SKM-1 (cell line): Measurements from ENCODE around the gene MKRN1.
"Not testable (repeated sequence)": the region's sequence is repeated elsewhere in the genome, so short reads cannot be mapped to it uniquely, and the experiment has no call there.

Experiments used
- DNase-seq: peaks from one replicate; lab custom pipeline; 2025; ENCODE audit not compliant: unreplicated experiment; lab: John Stamatoyannopoulos, UW

MKRN1 gene

DNA sequence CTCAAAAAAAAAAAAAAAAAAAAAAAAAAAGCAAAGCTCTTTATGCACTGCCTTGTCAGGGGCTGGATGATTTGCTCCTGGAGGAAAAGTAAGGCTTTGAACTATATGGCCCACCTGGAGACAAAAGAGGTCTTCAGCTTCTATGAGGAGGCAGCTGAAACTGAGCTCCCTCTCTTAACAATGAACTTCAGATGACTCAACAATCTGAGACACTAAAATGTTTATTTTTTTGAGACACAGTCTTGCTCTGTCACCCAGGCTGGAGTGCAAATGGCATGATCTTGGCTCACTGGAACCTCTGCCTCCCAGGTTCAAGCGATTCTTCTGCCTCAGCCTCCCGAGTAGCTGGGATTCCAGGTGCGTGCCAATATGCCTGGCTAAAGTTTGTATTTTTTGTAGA lies 38.7 kb downstream of the MKRN1 start:
- no peak for DNase-seq

GRCh38 chr7:140439359-140439758 lies 39.9 kb downstream of the MKRN1 start:
- DNase-seq = no peak

DNA sequence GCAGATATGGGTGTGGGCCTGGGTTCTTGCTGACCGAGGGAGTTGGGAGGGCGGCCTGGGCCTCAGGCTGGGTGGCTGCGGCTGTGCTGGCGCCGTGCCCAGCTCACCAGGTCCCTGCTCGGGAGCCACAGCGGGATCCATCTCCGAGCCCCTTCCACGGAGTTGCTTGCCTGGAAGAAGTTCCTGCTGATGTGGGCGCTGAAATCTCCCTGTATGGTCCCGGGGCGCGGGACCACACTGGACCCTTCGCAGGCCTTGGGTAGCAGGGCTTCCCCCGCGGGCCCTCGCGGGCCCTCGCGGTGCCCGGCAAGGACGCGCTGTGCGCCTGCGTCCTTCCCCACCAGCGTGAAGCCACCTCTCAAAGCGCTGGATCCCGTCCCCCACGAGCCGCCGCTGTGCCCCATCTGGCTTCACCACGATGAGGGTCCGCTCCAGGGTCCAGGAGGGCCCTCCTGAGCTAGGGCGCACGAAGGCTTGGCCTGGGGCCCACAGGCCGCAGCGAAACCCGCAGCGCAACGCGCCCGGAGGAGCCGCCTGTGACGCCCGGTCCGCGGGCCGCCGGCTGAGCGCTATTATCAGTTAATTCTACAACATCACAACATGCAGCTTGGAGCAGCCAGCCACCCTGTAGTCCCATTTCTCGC lies 43.9 kb downstream of the MKRN1 start:
- DNase-seq = no peak

GRCh38 chr7:140433396-140433795 lies 45.9 kb downstream of the MKRN1 start:
- no peak for DNase-seq

- DNase-seq = no peak
Observed at GRCh38 chr7:140426130-140426529, 53.2 kb downstream of the MKRN1 start.

DNA sequence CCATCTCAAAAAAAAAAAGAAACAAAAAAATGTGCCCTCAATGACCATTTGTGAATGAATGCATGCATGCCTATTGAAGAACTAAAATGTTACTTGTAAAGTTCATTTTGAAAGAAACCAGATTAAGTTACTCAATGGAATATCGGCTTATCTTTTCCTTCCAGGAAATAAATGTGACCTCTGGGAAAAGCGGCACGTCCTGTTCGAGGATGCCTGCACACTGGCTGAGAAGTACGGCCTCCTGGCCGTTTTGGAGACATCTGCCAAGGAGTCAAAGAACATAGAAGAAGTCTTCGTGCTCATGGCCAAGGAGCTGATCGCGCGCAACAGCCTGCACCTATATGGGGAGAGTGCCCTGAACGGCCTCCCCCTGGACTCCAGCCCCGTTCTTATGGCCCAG lies 53.6 kb downstream of the MKRN1 start:
- no peak for DNase-seq

GRCh38 chr7:140423501-140423900 lies 55.8 kb downstream of the MKRN1 start:
- no peak for DNase-seq

DNA sequence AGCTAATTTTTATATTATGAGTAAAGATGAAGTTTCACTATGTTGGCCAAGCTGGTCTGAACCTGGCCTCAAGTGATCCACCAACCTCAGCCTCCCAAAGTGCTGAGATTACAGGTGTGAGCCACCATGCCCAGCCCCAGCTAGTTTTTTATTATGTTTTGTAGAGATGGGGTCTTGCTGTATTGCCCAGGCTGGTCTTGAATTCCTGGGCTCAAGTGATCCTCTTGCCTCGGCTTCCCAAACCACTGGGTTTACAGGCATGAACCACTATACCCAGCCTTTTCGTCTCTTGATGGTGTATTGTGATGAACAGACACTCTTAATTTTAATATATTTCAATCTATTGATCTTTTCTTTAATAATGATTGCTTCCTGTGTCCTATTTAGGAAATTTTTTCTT lies 57.8 kb downstream of the MKRN1 start:
- DNase-seq = no peak

GRCh38 chr7:140418653-140419052 lies 60.7 kb downstream of the MKRN1 start:
- no peak for DNase-seq

DNA sequence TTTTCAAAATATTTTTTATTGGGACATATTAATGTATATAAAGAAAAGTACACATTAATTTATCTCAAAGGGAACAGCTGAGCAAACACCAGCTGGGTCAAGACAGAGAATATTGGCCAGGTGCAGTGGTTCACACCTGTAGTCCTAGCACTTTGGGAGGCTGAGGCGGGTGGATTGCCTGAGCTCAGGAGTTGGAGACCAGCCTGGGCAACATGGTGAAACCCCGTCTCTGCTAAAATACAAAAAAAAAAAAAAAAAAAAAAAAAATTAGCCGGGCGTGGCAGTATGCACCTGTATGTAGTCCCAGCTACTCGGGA lies 61.2 kb downstream of the MKRN1 start:
- DNase-seq = not testable (repeated sequence)

- no peak for DNase-seq
Observed at GRCh38 chr7:140417456-140418155, 61.7 kb downstream of the MKRN1 start.

DNA sequence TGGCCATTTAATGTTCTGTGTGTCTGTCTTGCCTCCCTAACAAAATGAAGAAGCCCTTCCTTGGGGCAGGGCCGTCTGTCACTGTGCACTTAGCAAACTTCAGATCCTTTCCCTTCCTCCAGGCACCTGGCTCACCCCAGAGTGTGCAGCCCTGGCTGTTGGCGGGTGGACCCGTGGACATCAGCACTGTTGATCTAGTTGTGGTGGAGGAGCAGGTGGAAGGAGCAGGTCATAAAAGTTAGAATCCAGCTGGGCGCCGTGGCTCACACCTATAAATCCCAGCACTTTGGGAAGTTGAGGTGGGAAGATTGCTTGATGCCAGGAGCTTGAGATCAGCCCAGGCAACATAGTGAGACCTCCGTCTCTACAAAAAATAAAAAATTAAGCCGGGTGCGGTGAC lies 62.7 kb downstream of the MKRN1 start:
- DNase-seq = no peak

DNA sequence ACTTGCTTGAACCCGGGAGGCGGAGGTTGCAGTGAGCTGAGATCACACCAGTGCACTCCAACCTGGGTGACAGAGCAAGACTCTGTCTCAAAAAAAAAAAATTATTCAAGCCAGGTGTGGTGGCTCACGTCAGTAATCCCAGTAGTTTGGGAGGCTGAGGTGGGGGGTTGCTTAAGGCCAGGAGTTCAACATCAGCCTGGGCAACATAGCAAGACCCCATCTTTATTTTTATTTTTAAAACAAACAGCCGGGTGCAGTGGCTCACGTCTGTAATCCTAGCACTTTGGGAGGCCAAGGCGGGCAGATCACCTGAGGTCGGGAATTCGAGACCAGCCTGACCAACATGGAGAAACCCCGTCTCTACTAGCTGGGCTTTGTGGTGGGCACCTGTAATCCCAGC lies 63.5 kb downstream of the MKRN1 start:
- not testable (repeated sequence) for DNase-seq

GRCh38 chr7:140415361-140415760 lies 63.9 kb downstream of the MKRN1 start:
- no peak for DNase-seq

- no peak for DNase-seq
Observed at GRCh38 chr7:140404565-140405065, 74.7 kb downstream of the MKRN1 start.

- DNase-seq = no peak
Observed at GRCh38 chr7:140403878-140404564, 75.3 kb downstream of the MKRN1 start, which contains the start of gene RAB19. Gene RAB19 (plus strand): TSS chr7:140404058. CDS start chr7:140407647, 3,589 bp downstream.
